HG03045 (cell line): ENCODE data around the gene UBE2Z.
"Not testable (repeated sequence)": the region's sequence is repeated elsewhere in the genome, so short reads cannot be mapped to it uniquely, and the experiment has no call there.

Experiments
- ATAC-seq: cut with Tn5 transposase; IDR thresholded peaks from one replicate; pipeline ENCODE4 v1.9.1; 2021; ENCODE audit warnings: mild to moderate bottlenecking, moderate library complexity; ENCODE audit not compliant: unreplicated experiment

UBE2Z gene

GRCh38 chr17:48903401-48903800, 4.8 kb upstream of the UBE2Z start:
- ATAC-seq = no peak

GRCh38 chr17:48904428-48904827, 3.8 kb upstream of the UBE2Z start:
- no peak for ATAC-seq

- ATAC-seq = no peak
These were observed 2.2 kb upstream of the UBE2Z start for GRCh38 chr17:48905987-48906515.

GRCh38 chr17:48907713-48908046, 527 bp upstream of the UBE2Z start:
- no peak for ATAC-seq

GRCh38 chr17:48908853-48909394, 717 bp downstream of the UBE2Z start:
- peak; percentile 37 for ATAC-seq

GRCh38 chr17:48909783-48910182, 1.6 kb downstream of the UBE2Z start:
- no peak for ATAC-seq

- no peak for ATAC-seq
These were observed 2.2 kb downstream of the UBE2Z start for GRCh38 chr17:48910370-48910769.

GRCh38 chr17:48912476-48912875, 4.3 kb downstream of the UBE2Z start:
- no peak for ATAC-seq

- no peak for ATAC-seq
These were observed 7.5 kb downstream of the UBE2Z start for GRCh38 chr17:48915459-48916282.

- ATAC-seq = no peak
These were observed 17.2 kb downstream of the UBE2Z start for GRCh38 chr17:48925251-48925990.

- no peak for ATAC-seq
These were observed 17.8 kb downstream of the UBE2Z start for GRCh38 chr17:48925991-48926342.

- ATAC-seq = no peak
These were observed 20.0 kb downstream of the UBE2Z start for GRCh38 chr17:48927978-48928745.

- no peak for ATAC-seq
These were observed 20.9 kb downstream of the UBE2Z start for GRCh38 chr17:48928876-48929811.

- ATAC-seq = no peak
These were observed 21.6 kb downstream of the UBE2Z start for GRCh38 chr17:48929812-48930165.

GRCh38 chr17:48930435-48930873, 22.2 kb downstream of the UBE2Z start:
- no peak for ATAC-seq

- no peak for ATAC-seq
These were observed 24.8 kb downstream of the UBE2Z start for GRCh38 chr17:48933035-48933434.

GRCh38 chr17:48944515-48945260, 36.5 kb downstream of the UBE2Z start, which contains the start of gene SNF8:
Gene SNF8, minus strand, starts transcription at chr17:48944842. Its CDS starts 108 bp downstream, at chr17:48944734.
- peak; percentile 77 for ATAC-seq

- ATAC-seq = not testable (repeated sequence)
These were observed 37.0 kb downstream of the UBE2Z start for GRCh38 chr17:48945261-48945651.

- ATAC-seq = no peak
These were observed 43.4 kb downstream of the UBE2Z start for GRCh38 chr17:48951572-48951971.
